Medulla oblongata (tissue), 1 donor: ENCODE results near the gene TSR3.
A peak's percentile ranks its signal among the peaks of the same experiment; 100 is the strongest.
"Not testable (repeated sequence)": the region's sequence is repeated elsewhere in the genome, so short reads cannot be mapped to it uniquely, and the experiment has no call there.

Experiments used
- DNase-seq: peaks from one replicate; pipeline ENCODE4 v3.0.0-alpha.2; 2015; ENCODE audit errors: extremely low spot score

TSR3 gene

GRCh38 chr16:1337486-1337885 is 14.2 kb downstream of the TSR3 start:
- no peak for DNase-seq

- no peak for DNase-seq
Measured at GRCh38 chr16:1336619-1337018, 15.1 kb downstream of the TSR3 start.

- no peak for DNase-seq
Measured at GRCh38 chr16:1335996-1336395, 15.7 kb downstream of the TSR3 start.

- DNase-seq, result peak; percentile 30
Measured at GRCh38 chr16:1335211-1335971, 16.3 kb downstream of the TSR3 start.

GRCh38 chr16:1334739-1335138 is 16.9 kb downstream of the TSR3 start:
- no peak for DNase-seq

- no peak for DNase-seq
Measured at GRCh38 chr16:1333854-1334700, 17.6 kb downstream of the TSR3 start.

GRCh38 chr16:1333149-1333812 is 18.4 kb downstream of the TSR3 start, which contains the start of gene BAIAP3:
Gene BAIAP3, plus strand, starts transcription at chr16:1333645. Its CDS starts 4,905 bp downstream, at chr16:1338550.
- DNase-seq, result no peak

- no peak for DNase-seq
Measured at GRCh38 chr16:1332618-1333148, 19.0 kb downstream of the TSR3 start.

GRCh38 chr16:1331712-1332617 is 19.7 kb downstream of the TSR3 start:
- no peak for DNase-seq

GRCh38 chr16:1330931-1331711 is 20.6 kb downstream of the TSR3 start:
- DNase-seq, result no peak

GRCh38 chr16:1330260-1330914 is 21.3 kb downstream of the TSR3 start:
- no peak for DNase-seq

- not testable (repeated sequence) for DNase-seq
Measured at GRCh38 chr16:1328961-1329360, 22.7 kb downstream of the TSR3 start.

GRCh38 chr16:1328136-1328535 is 23.5 kb downstream of the TSR3 start:
- not testable (repeated sequence) for DNase-seq

- no peak for DNase-seq
Measured at GRCh38 chr16:1327619-1327947, 24.1 kb downstream of the TSR3 start.

- DNase-seq, result no peak
Measured at GRCh38 chr16:1326946-1327618, 24.6 kb downstream of the TSR3 start.

- DNase-seq, result no peak
Measured at GRCh38 chr16:1326391-1326790, 25.3 kb downstream of the TSR3 start.

GRCh38 chr16:1325673-1326371 is 25.9 kb downstream of the TSR3 start:
- no peak for DNase-seq

- DNase-seq, result no peak
Measured at GRCh38 chr16:1325261-1325660, 26.4 kb downstream of the TSR3 start.
